T47D (cell line): Measurements from ENCODE around the gene SEPTIN3.
"Not testable (repeated sequence)": the region's sequence is repeated elsewhere in the genome, so short reads cannot be mapped to it uniquely, and the experiment has no call there.

Source experiments
- DNase-seq, 2 experiments: peaks; one replicate each; pipeline versions ENCODE4 v3.0.0 to v3.0.0-alpha.2; 2011 to 2012; ENCODE audit warnings: low read depth in 1 of 2, low spot score in 1 of 2
- JUND ChIP-seq: IDR thresholded peaks from 2 replicates; pipeline ENCODE4 v1.6.1; 2012; ENCODE audit warnings: low read depth
- in situ Hi-C: cut with HindIII; loops from 2 replicates; pipeline ENCODE4 v1.10.0; 2016; ENCODE audit warnings: low sequenced_read_pairs, low pct_unique_long_range_greater_than_20kb

The SEPTIN3 gene

GRCh38 chr22:41947424-41948080, 21.7 kb upstream of the SEPTIN3 start:
- in situ Hi-C loops: no loop called here
- TF ChIP-seq JUND: no peak
- DNase-seq: no peak

- in situ Hi-C loops: no loop called here
- TF ChIP-seq JUND: no peak
- DNase-seq: no peak
These were observed 21.1 kb upstream of the SEPTIN3 start for GRCh38 chr22:41948142-41948541.

- in situ Hi-C loops, DNase-seq: not testable (repeated sequence)
These were observed 20.3 kb upstream of the SEPTIN3 start for GRCh38 chr22:41948928-41949296.

GRCh38 chr22:41949297-41949965, 19.8 kb upstream of the SEPTIN3 start:
- no peak for TF ChIP-seq JUND
- DNase-seq: no peak
- in situ Hi-C loops: no loop called here

- no peak for DNase-seq
- TF ChIP-seq JUND: no peak
- in situ Hi-C loops: no loop called here
These were observed 17.3 kb upstream of the SEPTIN3 start, which contains the start of gene SMIM45 for GRCh38 chr22:41951898-41952474. Gene SMIM45, plus strand, starts transcription at chr22:41952150.

GRCh38 chr22:41952713-41953112, 16.5 kb upstream of the SEPTIN3 start:
- in situ Hi-C loops: no loop called here

GRCh38 chr22:41957941-41958556, 11.2 kb upstream of the SEPTIN3 start:
- in situ Hi-C loops: no loop called here
- TF ChIP-seq JUND: no peak
- no peak for DNase-seq

More at GRCh38 chr22:41952713-41953112, 16.5 kb upstream of the SEPTIN3 start:
- DNase-seq: no peak
- TF ChIP-seq JUND: no peak

- no peak for DNase-seq
- in situ Hi-C loops: no loop called here
- no peak for TF ChIP-seq JUND
These were observed 5.7 kb upstream of the SEPTIN3 start for GRCh38 chr22:41963453-41964111.

GRCh38 chr22:41964112-41964491, 5.1 kb upstream of the SEPTIN3 start:
- TF ChIP-seq JUND: no peak
- in situ Hi-C loops: no loop called here
- no peak for DNase-seq

GRCh38 chr22:41966225-41966606, 3.0 kb upstream of the SEPTIN3 start:
- in situ Hi-C loops: no loop called here
- TF ChIP-seq JUND: no peak
- DNase-seq: no peak

- DNase-seq: peak; percentile 37 to 78
- in situ Hi-C loops: no loop called here
These were observed 2.5 kb upstream of the SEPTIN3 start for GRCh38 chr22:41966607-41967240.

GRCh38 chr22:41968601-41969000, 642 bp upstream of the SEPTIN3 start:
- TF ChIP-seq JUND: no peak
- DNase-seq: no peak
- in situ Hi-C loops: no loop called here

More at GRCh38 chr22:41966607-41967240, 2.5 kb upstream of the SEPTIN3 start:
- TF ChIP-seq JUND: no peak
